ENCODE data around the gene PRMT7.
A peak's percentile ranks its signal among the peaks of the same experiment; 100 is the strongest.

Gene PRMT7, protein sequence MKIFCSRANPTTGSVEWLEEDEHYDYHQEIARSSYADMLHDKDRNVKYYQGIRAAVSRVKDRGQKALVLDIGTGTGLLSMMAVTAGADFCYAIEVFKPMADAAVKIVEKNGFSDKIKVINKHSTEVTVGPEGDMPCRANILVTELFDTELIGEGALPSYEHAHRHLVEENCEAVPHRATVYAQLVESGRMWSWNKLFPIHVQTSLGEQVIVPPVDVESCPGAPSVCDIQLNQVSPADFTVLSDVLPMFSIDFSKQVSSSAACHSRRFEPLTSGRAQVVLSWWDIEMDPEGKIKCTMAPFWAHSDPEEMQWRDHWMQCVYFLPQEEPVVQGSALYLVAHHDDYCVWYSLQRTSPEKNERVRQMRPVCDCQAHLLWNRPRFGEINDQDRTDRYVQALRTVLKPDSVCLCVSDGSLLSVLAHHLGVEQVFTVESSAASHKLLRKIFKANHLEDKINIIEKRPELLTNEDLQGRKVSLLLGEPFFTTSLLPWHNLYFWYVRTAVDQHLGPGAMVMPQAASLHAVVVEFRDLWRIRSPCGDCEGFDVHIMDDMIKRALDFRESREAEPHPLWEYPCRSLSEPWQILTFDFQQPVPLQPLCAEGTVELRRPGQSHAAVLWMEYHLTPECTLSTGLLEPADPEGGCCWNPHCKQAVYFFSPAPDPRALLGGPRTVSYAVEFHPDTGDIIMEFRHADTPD

DNA sequence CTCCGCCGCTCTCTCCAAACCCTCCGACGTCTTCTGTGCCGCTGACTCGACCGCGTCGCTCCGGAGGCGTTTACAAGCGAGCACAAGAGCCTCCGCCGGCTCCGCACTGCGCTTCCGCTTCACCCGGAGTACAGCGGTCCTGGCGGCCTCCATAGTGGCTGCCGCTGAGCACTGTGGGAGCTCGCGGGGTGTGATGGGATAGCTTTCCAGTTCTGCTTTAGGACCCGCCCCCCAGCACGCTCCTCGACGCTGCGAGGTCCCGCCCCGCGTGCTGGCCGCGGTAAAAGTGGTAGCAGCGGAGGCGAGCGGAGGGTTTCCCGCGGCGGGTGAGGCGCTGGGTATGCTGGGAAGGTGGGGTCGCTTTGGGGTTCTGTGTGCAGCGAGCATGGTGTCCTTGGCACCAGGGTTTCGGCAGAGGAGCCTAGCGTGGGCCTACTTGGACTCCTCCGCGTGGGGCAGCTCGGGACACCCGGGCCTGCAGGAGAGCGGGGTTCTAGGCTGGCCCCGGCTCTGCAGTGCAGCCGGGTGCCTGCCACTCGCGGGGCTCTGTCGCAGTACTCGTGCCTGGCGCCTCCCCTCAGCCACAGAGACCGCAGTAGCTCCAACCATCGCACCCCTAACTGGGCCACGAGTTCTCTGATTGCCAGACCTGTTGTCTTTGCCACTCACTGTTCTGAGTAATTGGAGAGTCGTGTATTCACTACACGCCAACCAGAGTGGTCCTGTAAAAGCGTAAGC is at the start of gene PRMT7, which contains the start of gene SLC7A6OS:
Gene PRMT7, plus strand, starts transcription at position 246 of the 738 bp plus-strand sequence. CDS start 4,961 bp downstream, outside the sequence.
Gene SLC7A6OS, minus strand, starts transcription at position 173 of the 738 bp plus-strand sequence. Its CDS starts 20 bp downstream, at position 153.
- ATAC-seq (peak; percentile 99), DNase-seq (peak; percentile 91)
- H3K27me3 Mint-ChIP-seq: no peaks in the 10 kb centered on the region
- H3K4me3 Mint-ChIP-seq: peak within 1 kb of the TSS; percentile 85
- peaks cover 32% of the 10 kb centered on the region for H3K36me3 Mint-ChIP-seq (ENCODE audit: low read depth)
- H3K4me1 Mint-ChIP-seq: peaks cover 47% of the 10 kb centered on the region
- peak within 1 kb of the TSS; percentile 96 for H3K27ac Mint-ChIP-seq
- H3K9me3 Mint-ChIP-seq: no peaks in the 10 kb centered on the region

DNA sequence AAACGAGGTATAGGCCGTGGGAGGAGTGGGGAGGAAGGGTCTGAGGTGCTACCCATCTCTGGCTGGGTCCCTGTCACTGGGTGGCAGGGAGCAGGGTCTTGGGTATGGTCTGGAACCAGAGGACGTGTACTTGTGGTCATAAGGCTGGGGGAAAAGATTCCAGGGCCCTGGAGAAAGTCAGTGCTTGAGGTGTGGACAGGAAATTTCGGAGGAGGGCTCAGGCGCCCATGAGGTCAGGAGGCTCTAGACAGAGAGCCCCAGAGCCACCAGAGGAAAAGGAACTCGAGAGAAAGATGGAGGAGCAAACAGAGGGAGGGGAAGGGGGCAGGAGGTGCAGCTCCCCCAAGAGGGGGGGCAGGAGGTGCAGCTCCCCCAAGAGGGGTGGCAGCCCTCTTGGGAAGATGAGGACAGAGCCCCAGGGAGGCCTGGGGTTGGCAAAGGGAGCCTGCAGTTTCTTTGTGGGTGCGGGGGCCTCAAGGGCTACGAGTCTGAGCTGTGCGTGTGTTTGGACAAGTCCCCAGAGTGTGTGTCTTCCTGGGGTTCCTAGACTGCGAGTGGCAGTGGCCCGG is 47.2 kb upstream of the PRMT7 start:
- H3K4me3 Mint-ChIP-seq: peak overlapping the region; percentile 98
- H3K27me3 Mint-ChIP-seq: no peaks in the 10 kb centered on the region
- peak overlapping the region; percentile 95 for H3K27ac Mint-ChIP-seq
- H3K4me1 Mint-ChIP-seq: peaks cover 46% of the 10 kb centered on the region
- no peaks in the 10 kb centered on the region for H3K9me3 Mint-ChIP-seq
- H3K36me3 Mint-ChIP-seq (ENCODE audit: low read depth): peaks cover 18% of the 10 kb centered on the region
- ATAC-seq: no peak
- DNase-seq: no peak

DNA sequence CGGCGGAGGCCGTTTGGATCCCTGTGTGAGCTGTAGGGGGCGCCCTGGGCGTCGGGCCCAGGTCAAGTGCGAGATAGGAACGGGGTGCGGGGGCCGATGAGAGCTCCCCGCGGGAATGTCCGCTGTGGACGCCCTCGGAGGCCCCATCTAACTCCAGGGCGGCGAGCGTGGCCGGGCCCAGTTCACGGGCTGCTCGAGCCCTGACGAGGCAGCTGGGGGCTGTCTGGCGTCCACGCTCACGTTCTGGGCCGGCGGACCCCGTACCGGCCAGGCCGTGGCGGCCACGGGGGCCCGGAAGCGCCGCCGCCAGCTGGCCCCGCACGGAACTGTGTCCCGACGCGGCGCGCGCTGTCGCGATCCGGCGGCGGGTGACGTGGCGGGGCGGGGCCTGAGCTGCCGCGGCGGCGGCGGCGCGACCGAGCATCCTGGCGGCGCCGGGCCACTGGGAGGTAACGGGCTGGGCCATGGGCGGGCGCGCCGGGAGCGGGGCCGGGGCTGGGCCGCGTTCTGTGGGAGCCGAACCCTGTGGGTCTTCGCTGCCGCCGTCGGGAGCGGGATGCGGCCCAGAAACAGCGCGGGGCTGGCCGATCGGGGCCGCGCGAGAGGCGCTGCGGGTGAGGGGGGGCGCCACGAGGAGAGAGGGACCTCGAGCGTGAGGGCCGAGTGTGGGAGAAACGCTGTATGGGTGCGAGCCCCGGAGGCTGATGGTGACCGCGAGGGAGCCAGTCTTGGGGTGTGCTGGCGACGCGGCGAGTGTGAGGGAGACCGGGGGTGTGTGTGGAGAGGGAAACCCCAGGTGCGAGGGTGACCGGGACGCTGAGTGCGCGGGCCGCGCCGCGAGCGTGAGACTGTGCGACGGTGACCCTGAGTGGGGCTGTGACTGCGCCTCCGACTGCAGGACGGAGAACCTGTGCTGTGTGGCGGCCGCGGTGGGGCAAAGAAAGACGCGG is 46.4 kb upstream of the PRMT7 start, which contains the start of gene SLC7A6:
Gene SLC7A6, plus strand, starts transcription at position 399 of the 950 bp plus-strand sequence. CDS start 10,201 bp downstream, outside the sequence.
- H3K36me3 Mint-ChIP-seq (ENCODE audit: low read depth): peaks cover 22% of the 10 kb centered on the region

DNA sequence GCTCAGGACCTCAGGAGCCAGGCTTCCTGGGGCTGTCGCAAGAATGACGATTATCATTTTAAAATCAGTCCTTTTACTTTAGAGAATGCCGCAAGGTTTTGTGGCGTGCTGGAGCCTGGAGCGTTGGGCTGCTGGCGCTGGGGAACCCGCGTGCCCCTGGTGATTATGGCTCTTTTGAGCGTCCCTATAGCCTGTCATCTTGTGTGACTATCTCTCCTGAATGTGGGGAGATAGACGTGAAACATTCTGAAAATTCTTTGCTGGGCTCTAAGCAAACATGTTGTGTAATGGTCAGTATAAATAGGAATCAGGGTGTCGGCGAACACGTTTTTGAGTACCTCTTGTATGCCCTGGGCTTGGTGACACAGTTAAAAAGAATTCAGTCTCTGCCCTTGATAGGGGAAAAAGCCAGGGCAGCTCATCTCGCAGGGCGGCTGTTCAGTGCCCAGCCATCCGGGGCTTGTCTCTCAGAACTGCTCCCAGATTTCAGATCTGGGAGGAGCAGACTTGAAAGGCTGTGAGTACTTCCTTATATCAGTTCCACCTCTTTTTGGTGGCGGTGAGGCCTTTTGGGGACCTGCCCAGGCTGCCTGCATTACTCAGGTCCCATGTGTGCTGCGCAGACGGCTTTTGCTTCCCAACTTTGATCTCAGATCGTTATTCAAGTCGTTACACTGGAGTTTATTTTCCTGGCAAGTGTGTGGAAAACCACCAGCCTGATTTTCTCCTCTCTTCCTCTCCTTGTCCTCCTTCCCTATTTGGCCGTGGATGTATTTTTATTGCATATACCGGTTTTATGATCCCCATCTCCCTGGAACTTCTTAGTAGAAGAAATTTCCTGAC is 45.5 kb upstream of the PRMT7 start:
- no peaks in the 10 kb centered on the region for H3K27me3 Mint-ChIP-seq
- H3K36me3 Mint-ChIP-seq (ENCODE audit: low read depth): peaks cover 25% of the 10 kb centered on the region
- peak overlapping the region; percentile 97 for H3K27ac Mint-ChIP-seq
- peak; percentile 59 for DNase-seq
- peak overlapping the region; percentile 98 for H3K4me3 Mint-ChIP-seq
- no peaks in the 10 kb centered on the region for H3K9me3 Mint-ChIP-seq
- peak; percentile 55 for ATAC-seq
- peaks cover 62% of the 10 kb centered on the region for H3K4me1 Mint-ChIP-seq

More for the DNA sequence above, 46.4 kb upstream of the PRMT7 start, which contains the start of gene SLC7A6:
- Mint-ChIP-seq H3K27me3 (no peaks in the 10 kb centered on the region), H3K4me1 (peaks cover 53% of the 10 kb centered on the region), H3K27ac (peak within 1 kb of the TSS; percentile 97), H3K4me3 (peak within 1 kb of the TSS; percentile 98), H3K9me3 (no peaks in the 10 kb centered on the region)
- DNase-seq (peak; percentile 89), ATAC-seq (peak; percentile 71)

DNA sequence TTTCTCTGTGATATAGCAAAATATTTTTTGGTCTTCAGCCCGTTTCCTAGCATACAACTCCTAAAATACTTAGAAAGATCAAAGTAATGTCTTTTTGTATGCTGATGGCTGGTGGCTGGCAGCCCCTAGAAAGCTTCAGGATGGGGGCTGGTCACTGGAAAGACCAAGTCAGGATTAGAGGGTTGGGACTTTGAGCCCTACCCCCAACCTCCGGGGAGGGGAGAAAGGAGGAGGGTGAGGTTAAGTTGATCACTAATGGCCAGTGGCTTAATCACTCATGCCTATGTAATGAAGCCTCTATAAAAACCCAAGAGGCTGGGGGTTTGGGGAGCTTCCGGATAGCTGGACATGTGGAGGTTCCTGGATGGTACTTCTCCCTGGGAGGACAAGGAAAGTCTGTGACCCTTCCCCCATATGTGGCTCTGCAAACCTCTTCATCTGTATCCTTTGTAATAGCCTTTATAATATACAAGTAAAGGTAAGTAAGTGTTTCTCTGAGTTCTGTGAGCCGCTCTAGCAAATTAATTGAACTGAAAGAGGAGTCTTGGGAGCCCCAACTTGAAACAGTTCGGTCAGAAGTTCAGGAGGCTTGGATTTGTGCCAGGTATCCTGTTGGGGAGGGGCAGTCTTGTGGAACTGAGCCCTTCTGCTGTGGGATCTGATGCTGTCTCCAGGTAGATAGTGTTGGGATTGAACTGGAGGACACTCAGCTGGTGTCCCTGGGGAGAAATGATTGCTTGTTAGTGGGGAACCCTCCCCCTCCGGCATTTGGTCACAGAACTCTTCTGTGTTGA is 43.0 kb upstream of the PRMT7 start:
- H3K9me3 Mint-ChIP-seq: no peaks in the 10 kb centered on the region
- peak overlapping the region; percentile 84 for H3K27ac Mint-ChIP-seq
- peak overlapping the region; percentile 70 for H3K4me3 Mint-ChIP-seq
- peaks cover 80% of the 10 kb centered on the region for H3K4me1 Mint-ChIP-seq
- no peaks in the 10 kb centered on the region for H3K27me3 Mint-ChIP-seq
- H3K36me3 Mint-ChIP-seq (ENCODE audit: low read depth): peaks cover 40% of the 10 kb centered on the region
- DNase-seq: no peak
- no peak for ATAC-seq

DNA sequence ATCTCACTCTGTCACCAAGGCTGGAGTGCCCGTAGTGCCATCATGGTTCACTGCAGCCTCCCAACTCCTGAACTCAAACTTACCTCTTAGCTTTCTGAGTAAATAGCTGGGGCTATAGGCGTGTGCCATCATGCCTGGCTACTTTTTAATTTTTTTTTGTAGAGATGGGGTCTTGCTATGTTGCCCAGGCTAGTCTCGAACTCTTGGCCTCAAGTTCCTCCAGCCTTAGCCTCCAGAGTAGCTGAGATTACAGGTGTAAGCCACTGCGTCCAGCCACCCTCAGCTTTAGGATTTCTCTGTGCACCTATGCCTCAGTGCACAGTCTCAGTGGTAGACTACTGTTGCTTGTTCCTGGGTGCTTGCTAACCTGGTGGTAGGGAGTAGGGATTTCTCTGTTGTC is 41.0 kb upstream of the PRMT7 start:
- Mint-ChIP-seq H3K36me3 (ENCODE audit: low read depth) (peaks cover 60% of the 10 kb centered on the region), H3K9me3 (no peaks in the 10 kb centered on the region), H3K27me3 (no peaks in the 10 kb centered on the region), H3K4me1 (peaks cover 90% of the 10 kb centered on the region), H3K4me3 (peak overlapping the region; percentile 51), H3K27ac (peak overlapping the region; percentile 88)
- ATAC-seq (peak; percentile 24), DNase-seq (no peak)

DNA sequence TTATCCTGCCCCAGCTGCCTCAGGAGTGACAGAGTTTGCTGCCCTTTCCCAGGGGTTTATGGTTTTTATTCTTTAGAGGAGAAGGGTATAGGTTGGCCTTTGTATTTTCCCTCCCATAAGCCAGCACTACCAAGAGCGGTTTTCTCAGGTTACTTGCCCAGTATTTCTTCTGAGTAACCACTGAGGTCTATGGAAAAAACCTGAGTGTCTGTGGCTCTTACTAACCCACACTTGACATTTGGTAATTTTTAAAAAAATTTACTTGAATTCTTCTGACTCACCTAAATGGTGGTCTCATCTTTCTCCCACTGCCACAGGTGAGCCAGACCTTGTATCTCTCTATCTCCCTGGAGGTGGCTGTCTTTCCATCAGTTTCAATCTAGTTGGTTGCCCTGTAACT is 40.5 kb upstream of the PRMT7 start:
- Mint-ChIP-seq H3K9me3 (no peaks in the 10 kb centered on the region), H3K27me3 (no peaks in the 10 kb centered on the region), H3K4me3 (peak overlapping the region; percentile 25), H3K36me3 (ENCODE audit: low read depth) (peaks cover 59% of the 10 kb centered on the region), H3K27ac (peak overlapping the region; percentile 88), H3K4me1 (peaks cover 92% of the 10 kb centered on the region)
- DNase-seq (no peak), ATAC-seq (peak; percentile 71)

DNA sequence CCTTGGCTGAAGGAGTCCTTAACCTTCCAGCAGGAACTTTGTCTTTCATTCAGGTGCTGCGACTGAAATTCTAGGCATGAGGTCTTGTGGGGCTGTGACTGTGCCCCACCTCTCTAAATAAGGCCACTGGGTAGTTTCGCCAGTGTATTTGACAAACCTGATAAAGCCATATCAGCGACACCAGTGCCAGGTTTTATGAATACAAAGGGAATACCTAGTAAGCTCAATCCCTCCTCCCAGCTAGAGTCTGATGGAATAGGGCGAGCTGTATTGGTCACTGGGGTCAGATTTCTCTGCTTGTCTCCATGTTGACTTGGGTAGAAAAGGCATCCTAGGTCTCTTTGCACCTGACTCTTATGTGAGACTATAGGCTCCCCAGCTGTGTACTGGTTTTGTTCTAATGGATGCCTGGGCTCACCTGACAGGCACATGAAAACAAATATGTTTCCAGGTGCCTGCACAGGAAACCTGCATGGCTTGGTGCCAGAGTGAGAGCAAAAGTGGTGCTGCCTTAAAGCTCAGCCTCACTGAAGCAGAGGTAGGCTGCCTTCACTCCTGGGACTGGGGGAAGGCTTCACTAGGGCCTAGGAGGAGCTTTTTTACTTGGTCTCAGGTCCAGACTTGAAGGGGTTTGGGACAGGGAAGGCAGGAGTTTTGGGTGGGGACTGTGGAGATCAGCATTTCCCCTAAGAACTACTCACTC is 38.2 kb upstream of the PRMT7 start:
- Mint-ChIP-seq H3K27ac (peak overlapping the region; percentile 90), H3K4me3 (peak overlapping the region; percentile 64), H3K9me3 (no peaks in the 10 kb centered on the region), H3K4me1 (peaks cover 91% of the 10 kb centered on the region), H3K27me3 (no peaks in the 10 kb centered on the region), H3K36me3 (ENCODE audit: low read depth) (peaks cover 62% of the 10 kb centered on the region)
- ATAC-seq (no peak), DNase-seq (no peak)

DNA sequence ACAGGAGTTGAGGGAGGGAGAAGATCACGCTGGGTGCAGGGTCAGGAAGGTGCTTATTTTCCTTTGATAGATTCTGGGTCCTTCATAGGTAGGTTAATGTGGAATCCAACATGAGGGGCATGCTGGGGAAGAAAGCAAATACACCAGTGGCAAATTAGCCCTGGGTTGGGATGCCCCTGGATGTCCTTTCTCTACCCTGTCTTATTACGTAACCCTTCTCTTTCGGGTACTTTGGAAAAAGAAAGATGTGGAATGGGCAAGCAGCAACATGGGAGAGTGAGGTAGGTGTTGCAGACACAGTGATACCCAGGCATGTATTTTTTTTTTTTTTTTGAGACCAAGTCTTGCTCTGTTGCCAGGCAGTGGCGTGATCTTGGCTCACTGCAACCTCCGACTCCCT is 37.4 kb upstream of the PRMT7 start:
- Mint-ChIP-seq H3K4me1 (peaks cover 83% of the 10 kb centered on the region), H3K9me3 (no peaks in the 10 kb centered on the region), H3K27ac (peak overlapping the region; percentile 90), H3K4me3 (peak overlapping the region; percentile 64), H3K27me3 (no peaks in the 10 kb centered on the region), H3K36me3 (ENCODE audit: low read depth) (peaks cover 58% of the 10 kb centered on the region)
- ATAC-seq (no peak), DNase-seq (no peak)

DNA sequence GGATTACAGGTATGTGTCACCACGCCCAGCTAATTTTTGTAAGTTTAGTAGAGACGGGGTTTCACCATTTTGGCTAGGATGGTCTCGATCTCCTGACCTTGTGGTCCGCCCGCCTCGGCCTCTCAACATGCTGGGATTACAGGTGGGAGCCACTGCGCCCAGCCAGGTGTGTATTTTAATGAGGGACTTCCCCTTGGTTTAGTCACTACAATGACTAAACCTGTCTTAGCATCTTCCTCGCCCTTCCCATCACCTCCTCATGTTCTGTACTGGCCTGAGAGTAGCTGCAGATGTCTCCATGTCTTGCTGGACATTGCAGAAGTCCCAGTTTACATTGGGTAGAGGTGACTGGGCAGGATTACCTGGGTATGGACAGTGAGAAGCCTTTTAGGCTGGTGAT is 36.9 kb upstream of the PRMT7 start:
- Mint-ChIP-seq H3K27ac (peak overlapping the region; percentile 90), H3K4me3 (no peak overlapping the region)

DNA sequence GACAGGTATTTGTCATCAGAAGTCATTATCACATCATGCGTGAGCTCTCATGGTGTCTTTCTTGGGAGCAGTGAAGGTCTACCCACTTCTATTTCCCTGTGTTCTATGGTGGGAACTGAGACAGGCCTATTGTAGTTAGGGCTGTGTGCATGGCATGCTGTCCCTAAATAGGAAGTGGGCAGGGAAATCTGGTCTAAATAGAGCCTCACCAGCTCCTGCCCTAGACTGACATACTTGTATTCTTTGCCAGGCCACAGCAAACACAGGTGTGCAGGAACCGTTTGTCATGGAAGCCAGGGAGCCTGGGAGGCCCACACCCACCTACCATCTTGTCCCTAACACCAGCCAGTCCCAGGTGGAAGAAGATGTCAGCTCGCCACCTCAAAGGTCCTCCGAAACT is 36.4 kb upstream of the PRMT7 start:
- no peaks in the 10 kb centered on the region for H3K27me3 Mint-ChIP-seq
- H3K4me1 Mint-ChIP-seq: peaks cover 77% of the 10 kb centered on the region
- peak overlapping the region; percentile 90 for H3K27ac Mint-ChIP-seq
- no peak for ATAC-seq
- peaks cover 55% of the 10 kb centered on the region for H3K36me3 Mint-ChIP-seq (ENCODE audit: low read depth)
- no peak for DNase-seq
- no peaks in the 10 kb centered on the region for H3K9me3 Mint-ChIP-seq
- no peak overlapping the region for H3K4me3 Mint-ChIP-seq

More for the DNA sequence above, 36.9 kb upstream of the PRMT7 start:
- Mint-ChIP-seq H3K27me3 (no peaks in the 10 kb centered on the region), H3K4me1 (peaks cover 79% of the 10 kb centered on the region), H3K9me3 (no peaks in the 10 kb centered on the region), H3K36me3 (ENCODE audit: low read depth) (peaks cover 58% of the 10 kb centered on the region)
- ATAC-seq (no peak), DNase-seq (no peak)

All from activated naive CD8-positive, alpha-beta T cell treated with anti-CD3 and anti-CD28 coated beads, Interleukin-2, amount 50 U/mL, for 24 hours (primary cell).